HG03064 (cell line): ENCODE measurements around the gene TFCP2L1.

Experiments
- ATAC-seq: cut with Tn5 transposase; IDR thresholded peaks from one replicate; pipeline ENCODE4 v1.9.1; 2021; ENCODE audit warnings: low read depth; ENCODE audit not compliant: unreplicated experiment

Gene TFCP2L1

DNA sequence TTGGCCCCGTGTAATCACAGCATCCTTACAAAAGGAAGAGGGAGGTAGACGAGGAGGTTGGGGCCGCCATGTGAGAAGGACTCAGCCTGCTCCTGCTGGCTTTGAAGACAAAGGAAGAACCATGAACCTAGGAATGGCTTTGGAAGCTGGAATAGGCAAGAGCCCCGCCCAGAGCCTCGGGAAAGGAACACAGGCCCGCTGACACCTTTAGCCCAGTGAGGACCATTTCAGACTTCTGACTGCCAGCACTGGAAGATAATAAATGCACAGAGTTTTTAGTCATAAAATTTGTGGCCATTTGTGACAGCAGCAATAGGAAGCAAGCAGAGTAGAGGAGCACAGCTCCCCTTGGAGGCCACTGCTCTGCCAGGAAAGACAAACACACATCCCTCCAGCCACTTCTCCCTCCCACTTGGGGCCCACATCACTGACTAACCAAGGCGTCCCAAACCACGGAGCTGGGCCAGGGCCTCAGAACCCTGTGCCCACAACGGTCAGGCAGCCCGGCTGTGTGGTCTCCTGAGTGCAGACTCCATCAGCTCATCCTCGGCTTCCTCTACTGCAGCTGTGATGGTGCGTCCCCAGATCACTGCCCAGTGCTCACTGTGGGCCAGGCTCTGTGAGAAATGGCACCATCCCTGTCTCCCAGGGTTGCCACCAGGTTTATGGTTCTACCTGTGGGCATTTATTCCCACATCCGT, 39.7 kb downstream of the TFCP2L1 start:
- no peak for ATAC-seq

- ATAC-seq: no peak
These were observed 40.4 kb downstream of the TFCP2L1 start for GRCh38 chr2:121244616-121245015.

GRCh38 chr2:121243821-121244460, 41.1 kb downstream of the TFCP2L1 start:
- no peak for ATAC-seq

DNA sequence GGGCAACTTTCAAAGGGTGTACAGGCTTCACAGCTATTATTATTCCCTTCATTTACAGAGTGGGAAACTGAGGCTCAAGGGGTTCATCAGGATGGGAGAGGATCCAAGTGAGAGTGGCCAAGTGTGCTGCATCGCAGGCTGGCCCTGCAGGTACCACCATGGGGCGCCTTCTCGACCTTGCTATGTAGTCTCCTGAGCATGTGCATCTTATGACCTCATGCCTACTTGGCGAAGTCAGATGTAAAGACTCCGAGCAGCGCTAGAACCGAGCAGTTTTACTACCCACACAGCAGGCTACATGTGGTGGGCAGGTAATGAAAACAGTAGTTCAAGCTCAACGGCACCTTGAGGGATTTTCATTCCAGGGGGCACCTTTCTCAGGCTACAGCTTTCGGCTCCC, 42.0 kb downstream of the TFCP2L1 start:
- no peak for ATAC-seq

DNA sequence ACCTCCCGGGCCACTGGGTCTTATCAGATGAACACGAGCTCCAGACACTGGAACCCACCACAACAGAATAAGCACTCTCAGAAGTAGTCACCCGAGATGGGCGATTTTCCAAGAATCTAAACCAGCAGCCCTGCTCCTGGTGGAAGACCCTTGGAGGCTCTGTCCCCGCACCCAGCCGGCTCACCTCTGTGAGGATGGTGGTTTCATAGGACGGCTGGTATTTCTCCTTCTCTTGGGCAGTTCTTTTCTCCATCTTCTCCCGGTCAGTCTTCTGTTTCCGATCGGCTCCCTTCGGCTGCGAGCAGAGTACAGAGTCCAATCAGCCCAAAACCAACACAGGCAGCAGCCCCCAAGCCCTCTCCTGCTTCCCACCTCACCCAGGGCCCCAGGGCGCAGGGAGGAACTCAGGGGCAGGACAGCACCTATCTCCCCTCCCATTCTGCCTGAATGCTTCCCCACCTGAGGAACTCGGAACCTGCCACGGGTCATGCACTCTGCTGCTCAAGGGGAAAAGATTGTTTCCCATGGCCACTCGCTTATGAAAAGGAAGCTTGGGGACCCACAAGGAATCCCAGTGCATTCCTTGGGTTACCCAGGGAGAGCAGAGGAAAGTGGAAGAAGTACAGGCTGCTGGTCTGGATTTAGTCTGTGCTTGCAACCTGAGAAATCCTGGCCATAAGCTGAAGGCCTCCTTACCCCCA, 42.7 kb downstream of the TFCP2L1 start:
- no peak for ATAC-seq

GRCh38 chr2:121241466-121241865, 43.5 kb downstream of the TFCP2L1 start:
- ATAC-seq: no peak

GRCh38 chr2:121240436-121240835, 44.6 kb downstream of the TFCP2L1 start:
- no peak for ATAC-seq

DNA sequence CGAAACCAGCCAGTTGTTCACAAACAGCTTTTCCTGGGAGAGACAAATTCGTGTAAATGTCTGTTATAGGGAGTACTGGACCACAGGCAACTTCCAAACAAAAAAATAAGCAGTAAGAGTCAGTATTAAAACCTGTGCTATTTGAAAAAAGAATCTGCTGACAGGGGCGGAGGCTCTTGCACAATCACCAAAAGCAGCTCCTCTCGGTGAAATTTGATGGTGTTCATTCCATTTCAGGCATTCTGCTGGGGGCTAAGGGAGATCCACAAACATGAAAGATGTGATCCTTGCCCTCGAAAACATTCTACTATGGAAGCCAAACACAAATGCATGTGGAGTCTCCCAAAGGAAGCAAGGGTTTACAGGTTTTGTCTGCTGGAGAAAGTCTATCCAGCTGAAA, 45.0 kb downstream of the TFCP2L1 start:
- ATAC-seq: no peak

DNA sequence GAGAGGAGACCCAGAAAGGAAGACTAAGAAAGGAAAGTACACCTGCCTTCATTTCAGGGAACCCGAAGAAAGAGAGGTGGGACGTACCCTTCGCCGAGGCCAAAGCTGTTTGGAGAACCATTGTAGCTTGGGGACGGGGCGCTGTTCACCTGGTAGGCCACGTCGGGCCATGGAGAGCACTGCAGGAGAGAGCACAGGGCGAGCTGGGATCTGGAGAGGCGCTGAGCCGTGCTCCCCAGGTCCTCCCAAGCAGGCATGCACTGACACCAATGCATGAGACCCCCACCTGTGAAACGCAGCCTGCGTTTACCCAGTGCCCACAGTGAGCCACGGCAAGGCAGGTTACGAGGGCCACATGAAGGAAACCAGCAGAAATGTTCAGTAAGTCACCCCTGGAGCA, 45.5 kb downstream of the TFCP2L1 start:
- no peak for ATAC-seq

DNA sequence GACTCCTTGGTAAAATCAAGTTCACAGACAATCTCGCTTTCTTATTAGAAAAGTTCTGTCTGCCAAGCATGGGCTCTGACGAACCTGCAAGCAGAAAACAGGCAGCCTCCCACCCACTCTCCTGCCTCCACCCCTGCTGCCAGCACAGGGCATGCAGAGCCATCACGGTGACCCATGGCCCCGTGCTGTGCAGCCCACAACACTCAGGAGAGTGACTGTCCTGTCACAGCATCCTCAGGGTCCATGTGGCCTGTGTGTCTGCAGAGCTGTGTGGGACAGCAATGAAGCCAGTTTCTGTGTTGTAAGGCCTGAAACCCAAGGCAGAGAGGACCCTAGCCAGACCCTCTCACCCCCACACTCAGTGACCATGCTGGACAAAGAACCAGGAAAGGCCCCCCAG, 46.2 kb downstream of the TFCP2L1 start:
- ATAC-seq: no peak

DNA sequence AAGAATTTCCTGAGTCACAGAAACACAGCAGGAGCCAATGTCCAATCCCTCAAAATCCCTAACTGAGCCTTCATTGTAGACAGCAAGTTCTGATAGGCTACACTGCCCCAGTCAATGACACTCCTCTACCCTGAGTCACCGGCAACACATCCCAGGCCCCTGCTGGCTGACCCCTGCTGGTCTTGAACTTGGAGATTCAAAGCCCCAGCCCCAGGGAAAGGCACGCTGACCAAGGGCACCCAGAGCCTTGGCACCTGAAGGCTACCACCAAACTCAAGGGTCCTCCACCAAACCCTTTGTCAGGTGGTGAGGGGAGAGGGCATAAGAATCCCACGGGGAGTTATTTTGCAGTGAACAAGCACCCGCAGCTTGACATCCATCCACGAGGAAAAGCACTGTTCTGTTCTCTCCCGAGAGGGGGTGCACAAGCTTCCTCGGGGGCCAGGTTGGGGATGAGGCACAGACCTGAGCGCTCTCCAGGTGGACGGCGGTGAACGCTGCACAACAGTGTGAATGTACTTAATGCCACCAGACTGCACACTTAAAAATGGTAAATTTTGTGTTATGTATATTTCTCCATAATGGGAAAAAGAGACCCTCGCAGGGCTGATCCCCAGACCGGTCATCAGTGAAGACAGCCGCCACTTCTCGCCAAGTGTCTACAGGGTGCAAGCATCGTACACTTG, 46.9 kb downstream of the TFCP2L1 start:
- ATAC-seq: no peak

- ATAC-seq: no peak
These were observed 47.5 kb downstream of the TFCP2L1 start for GRCh38 chr2:121237336-121237979.

- ATAC-seq: no peak
These were observed 48.3 kb downstream of the TFCP2L1 start for GRCh38 chr2:121236650-121237180.

- no peak for ATAC-seq
These were observed 48.8 kb downstream of the TFCP2L1 start for GRCh38 chr2:121236101-121236640.

DNA sequence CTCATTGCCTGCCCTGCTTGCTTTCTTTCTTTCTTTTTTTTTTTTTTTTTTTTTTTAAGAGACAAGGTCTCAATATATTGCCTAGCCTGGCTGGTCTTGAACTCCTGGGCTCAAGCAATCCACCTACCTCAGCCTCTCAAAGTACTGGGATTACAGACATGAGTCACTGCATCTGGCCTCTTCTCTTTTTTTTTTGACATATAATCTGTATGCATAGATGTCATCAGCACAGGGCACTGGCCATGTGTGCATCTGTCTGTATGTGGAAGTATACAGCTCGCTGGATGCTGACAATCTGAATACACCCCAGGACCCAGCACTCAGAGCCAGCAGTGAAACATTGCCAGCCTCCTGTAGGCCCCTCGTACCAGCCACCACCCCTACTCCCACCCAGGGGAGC, 49.5 kb downstream of the TFCP2L1 start:
- no peak for ATAC-seq

DNA sequence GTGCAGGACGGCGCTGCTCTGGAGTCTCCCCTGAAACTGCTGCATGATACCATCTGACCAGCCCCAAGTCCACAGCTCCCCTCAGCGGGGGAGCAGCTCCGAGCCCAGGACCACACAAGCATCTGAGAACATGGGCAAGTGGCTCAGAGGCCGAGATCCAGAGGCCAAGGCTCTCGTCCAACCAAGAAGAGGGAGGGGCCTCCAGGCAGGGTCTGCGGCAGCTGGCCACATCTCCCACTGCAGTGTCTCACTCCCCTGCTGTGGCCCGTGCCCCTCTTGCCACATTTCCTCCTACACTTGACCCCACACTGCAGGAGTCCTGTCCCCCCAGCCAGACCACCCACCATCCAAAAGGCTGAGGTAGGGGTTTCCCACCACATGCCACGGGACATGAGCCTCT, 50.2 kb downstream of the TFCP2L1 start:
- no peak for ATAC-seq

- no peak for ATAC-seq
These were observed 50.9 kb downstream of the TFCP2L1 start for GRCh38 chr2:121234144-121234543.

DNA sequence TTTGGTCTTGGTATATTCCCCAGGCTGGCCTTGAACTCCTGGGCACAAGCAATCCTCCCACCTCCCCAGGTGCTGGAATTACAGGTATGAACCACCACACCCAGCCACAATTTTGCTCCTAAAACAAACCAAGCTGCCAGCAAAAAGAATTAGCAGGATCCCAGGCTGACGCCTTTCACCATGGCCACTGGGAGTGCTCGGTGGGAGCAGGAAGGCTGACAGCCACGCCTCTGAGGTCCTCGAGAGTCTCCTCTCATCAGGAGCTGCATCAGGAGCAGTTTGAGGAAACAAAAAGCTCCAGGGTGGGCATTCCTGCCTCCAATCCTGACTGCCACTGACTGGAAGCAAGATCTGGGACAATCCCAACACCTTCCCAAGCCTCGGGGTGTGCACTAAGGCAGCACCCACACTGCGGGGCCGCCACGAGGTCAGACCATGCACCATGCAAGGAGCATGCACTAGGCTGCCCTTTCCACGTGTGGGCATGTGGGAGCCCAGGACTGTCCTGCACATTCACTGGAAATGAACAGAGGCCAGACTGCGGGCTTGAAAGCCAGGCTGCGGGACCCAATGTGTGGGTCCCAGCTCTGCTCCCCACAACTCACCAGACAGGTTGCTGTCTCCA, 51.4 kb downstream of the TFCP2L1 start:
- no peak for ATAC-seq

DNA sequence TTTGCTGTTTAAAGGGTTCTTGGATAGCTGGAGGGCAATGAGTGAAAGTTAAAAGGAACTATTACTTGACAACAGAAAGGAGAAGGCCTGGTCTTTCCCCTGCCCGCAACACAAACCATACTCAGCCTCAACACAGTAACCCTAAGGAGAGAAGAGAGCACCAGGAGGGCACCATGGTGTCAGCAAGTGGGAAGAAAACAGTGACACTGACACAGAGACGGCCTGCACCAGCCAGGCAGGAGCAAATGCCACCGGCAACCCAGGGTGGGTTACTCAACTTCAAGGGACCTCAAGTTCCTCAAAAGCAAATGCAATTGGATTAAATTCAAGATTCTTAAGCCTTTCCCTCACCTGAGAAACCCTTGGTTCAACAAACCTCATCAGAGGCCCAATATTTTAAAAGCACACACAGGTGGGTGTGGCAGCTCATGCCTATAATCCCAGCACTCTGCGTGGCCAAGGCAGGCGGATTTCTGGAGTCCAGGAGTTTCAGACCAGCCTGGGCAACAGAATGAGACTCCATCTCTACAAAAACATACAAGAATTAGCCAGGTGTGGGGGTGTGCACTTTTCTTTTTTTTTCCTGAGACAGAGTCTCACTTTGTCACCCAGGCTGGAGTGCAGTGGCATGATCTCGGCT, 52.3 kb downstream of the TFCP2L1 start:
- no peak for ATAC-seq
